Endothelial cell of hepatic sinusoid (primary cell): ENCODE data around the gene CPEB3.

Source experiments
- in situ Hi-C: cut with HindIII; loops from 2 replicates; pipeline ENCODE4 v1.10.0; 2017; ENCODE audit warnings: low sequenced_read_pairs

CPEB3 gene

GRCh38 chr10:92268748-92269147, 22.1 kb downstream of the CPEB3 start:
- in situ Hi-C loops: no loop called here

- in situ Hi-C loops: no loop called here
Observed at GRCh38 chr10:92267343-92267742, 23.5 kb downstream of the CPEB3 start.

GRCh38 chr10:92265687-92266258, 25.1 kb downstream of the CPEB3 start:
- in situ Hi-C loops: no loop called here

GRCh38 chr10:92264249-92264648, 26.6 kb downstream of the CPEB3 start:
- in situ Hi-C loops: no loop called here

GRCh38 chr10:92263396-92263795, 27.5 kb downstream of the CPEB3 start:
- in situ Hi-C loops: no loop called here

- in situ Hi-C loops: no loop called here
Observed at GRCh38 chr10:92248566-92248965, 42.3 kb downstream of the CPEB3 start.

- in situ Hi-C loops: no loop called here
Observed at GRCh38 chr10:92244796-92245195, 46.1 kb downstream of the CPEB3 start.

GRCh38 chr10:92242910-92243671, 47.8 kb downstream of the CPEB3 start:
- in situ Hi-C loops: no loop called here

GRCh38 chr10:92242380-92242779, 48.5 kb downstream of the CPEB3 start:
- in situ Hi-C loops: no loop called here

GRCh38 chr10:92241501-92241900, 49.4 kb downstream of the CPEB3 start:
- in situ Hi-C loops: no loop called here

- in situ Hi-C loops: no loop called here
Observed at GRCh38 chr10:92241158-92241500, 49.7 kb downstream of the CPEB3 start.

GRCh38 chr10:92240289-92241157, 50.4 kb downstream of the CPEB3 start:
- in situ Hi-C loops: no loop called here

GRCh38 chr10:92239600-92240288, 51.1 kb downstream of the CPEB3 start:
- in situ Hi-C loops: loop anchor here (5.0 kb wide), 2 partner anchors 53 to 57 kb away; partner anchors contain the start of genes CPEB3 and MARCHF5

- in situ Hi-C loops: loop anchor here (5.0 kb wide), 2 partner anchors 53 to 57 kb away; partner anchors contain the start of genes CPEB3 and MARCHF5
Observed at GRCh38 chr10:92239151-92239599, 51.7 kb downstream of the CPEB3 start.

- in situ Hi-C loops: loop anchor here (5.0 kb wide), 2 partner anchors 54 to 56 kb away; partner anchors contain the start of genes CPEB3 and MARCHF5
Observed at GRCh38 chr10:92238586-92239098, 52.2 kb downstream of the CPEB3 start.

- in situ Hi-C loops: loop anchor here (5.0 kb wide), 2 partner anchors 54 to 56 kb away; partner anchors contain the start of genes CPEB3 and MARCHF5
Observed at GRCh38 chr10:92238054-92238585, 52.8 kb downstream of the CPEB3 start.

- in situ Hi-C loops: no loop called here
Observed at GRCh38 chr10:92231196-92231595, 59.7 kb downstream of the CPEB3 start.

GRCh38 chr10:92222603-92223262, 68.1 kb downstream of the CPEB3 start:
- in situ Hi-C loops: no loop called here

- in situ Hi-C loops: no loop called here
Observed at GRCh38 chr10:92219559-92219958, 71.3 kb downstream of the CPEB3 start.

GRCh38 chr10:92218569-92218968, 72.3 kb downstream of the CPEB3 start:
- in situ Hi-C loops: no loop called here
